Mucosa of rectum (tissue), 2 donors: ENCODE results near the gene LRRC1.
A peak's percentile ranks its signal among the peaks of the same experiment; 100 is the strongest.

Experiments used
- H3K27ac ChIP-seq, 2 donors: one replicate each; pipeline ENCODE4 v1.7.0; 2013; ENCODE audit warnings: inconsistent platforms in 2 of 2, low read depth in 2 of 2, low read length in 2 of 2
- H3K27me3 ChIP-seq, 2 donors: one replicate each; pipeline ENCODE4 v1.7.0; 2013; ENCODE audit warnings: low read length in 2 of 2; ENCODE audit not compliant: control insufficient read depth in 2 of 2, insufficient read depth in 2 of 2
- H3K36me3 ChIP-seq, 2 donors: one replicate each; pipeline ENCODE4 v1.7.0; 2013; ENCODE audit warnings: low read length in 2 of 2; ENCODE audit not compliant: control insufficient read depth in 2 of 2, insufficient read depth in 2 of 2
- H3K4me1 ChIP-seq, 2 donors: one replicate each; pipeline ENCODE4 v1.7.0; 2013; ENCODE audit warnings: low read length in 2 of 2, mild to moderate bottlenecking in 1 of 2; ENCODE audit not compliant: control insufficient read depth in 2 of 2, insufficient read depth in 2 of 2
- H3K4me3 ChIP-seq, 2 donors: one replicate each; pipeline ENCODE4 v1.7.0; 2013; ENCODE audit warnings: low read length in 2 of 2
- H3K9ac ChIP-seq, 2 donors: one replicate each; pipeline ENCODE4 v1.7.0; 2013; ENCODE audit warnings: low read length in 2 of 2, low read depth in 1 of 2, mild to moderate bottlenecking in 1 of 2
- H3K9me3 ChIP-seq, 2 donors: one replicate each; pipeline ENCODE4 v1.7.0; 2013; ENCODE audit warnings: low read length in 2 of 2; ENCODE audit not compliant: control insufficient read depth in 2 of 2
- donor health status: healthy.
- donor health status: Normal muscosa, but diverticular disease.

Gene LRRC1

GRCh38 chr6:53827531-53827930 is 32.7 kb downstream of the LRRC1 start:
- Histone ChIP-seq H3K27ac (peak overlapping the region; percentile 35 to 71), H3K4me1 (peaks cover 37 to 68% of the 10 kb centered on the region in 2 donors), H3K9ac (no peak overlapping the region), H3K4me3 (no peak overlapping the region), H3K9me3 (no peaks in the 10 kb centered on the region), H3K27me3 (no peaks in the 10 kb centered on the region), H3K36me3 (no peaks in the 10 kb centered on the region)

GRCh38 chr6:53828215-53828614 is 33.4 kb downstream of the LRRC1 start:
- H3K27me3 ChIP-seq: no peaks in the 10 kb centered on the region
- H3K4me3 ChIP-seq: no peak overlapping the region
- H3K27ac ChIP-seq: peak overlapping the region in 1 of 2 donors; percentile 71
- no peaks in the 10 kb centered on the region for H3K36me3 ChIP-seq
- H3K9ac ChIP-seq: no peak overlapping the region
- no peaks in the 10 kb centered on the region for H3K9me3 ChIP-seq
- H3K4me1 ChIP-seq: peaks cover 38 to 68% of the 10 kb centered on the region in 2 donors

GRCh38 chr6:53828966-53829697 is 34.3 kb downstream of the LRRC1 start:
- Histone ChIP-seq H3K27ac (peak overlapping the region; percentile 70 to 71), H3K4me3 (peak overlapping the region in 1 of 2 donors; percentile 24), H3K4me1 (peaks cover 38 to 68% of the 10 kb centered on the region in 2 donors)

GRCh38 chr6:53829698-53830221 is 35.0 kb downstream of the LRRC1 start:
- Histone ChIP-seq H3K36me3 (no peaks in the 10 kb centered on the region), H3K27me3 (no peaks in the 10 kb centered on the region), H3K27ac (peak overlapping the region; percentile 70 to 71), H3K9ac (no peak overlapping the region), H3K4me3 (peak overlapping the region in 1 of 2 donors; percentile 24), H3K4me1 (peaks cover 38 to 64% of the 10 kb centered on the region in 2 donors), H3K9me3 (no peaks in the 10 kb centered on the region)

More at GRCh38 chr6:53828966-53829697, 34.3 kb downstream of the LRRC1 start:
- H3K9ac ChIP-seq: no peak overlapping the region
- H3K9me3 ChIP-seq: no peaks in the 10 kb centered on the region
- H3K36me3 ChIP-seq: no peaks in the 10 kb centered on the region
- no peaks in the 10 kb centered on the region for H3K27me3 ChIP-seq

- Histone ChIP-seq H3K9me3 (no peaks in the 10 kb centered on the region), H3K9ac (no peak overlapping the region), H3K4me3 (no peak overlapping the region), H3K27ac (peak overlapping the region; percentile 24 to 70), H3K27me3 (no peaks in the 10 kb centered on the region), H3K36me3 (no peaks in the 10 kb centered on the region), H3K4me1 (peaks cover 33 to 58% of the 10 kb centered on the region in 2 donors)
These were observed 35.6 kb downstream of the LRRC1 start for GRCh38 chr6:53830366-53830765.

- Histone ChIP-seq H3K36me3 (no peaks in the 10 kb centered on the region), H3K4me3 (no peak overlapping the region), H3K27me3 (no peaks in the 10 kb centered on the region), H3K4me1 (peaks cover 26 to 49% of the 10 kb centered on the region in 2 donors), H3K9ac (no peak overlapping the region), H3K27ac (no peak overlapping the region), H3K9me3 (no peaks in the 10 kb centered on the region)
These were observed 36.5 kb downstream of the LRRC1 start for GRCh38 chr6:53831081-53831869.

GRCh38 chr6:53831936-53832660 is 37.3 kb downstream of the LRRC1 start:
- H3K27ac ChIP-seq: no peak overlapping the region
- H3K27me3 ChIP-seq: no peaks in the 10 kb centered on the region
- H3K4me3 ChIP-seq: no peak overlapping the region
- H3K36me3 ChIP-seq: no peaks in the 10 kb centered on the region
- no peaks in the 10 kb centered on the region for H3K9me3 ChIP-seq
- peaks cover 22 to 41% of the 10 kb centered on the region in 2 donors for H3K4me1 ChIP-seq
- no peak overlapping the region for H3K9ac ChIP-seq

GRCh38 chr6:53833155-53833554 is 38.4 kb downstream of the LRRC1 start:
- no peaks in the 10 kb centered on the region for H3K36me3 ChIP-seq
- no peaks in the 10 kb centered on the region for H3K9me3 ChIP-seq
- no peak overlapping the region for H3K9ac ChIP-seq
- H3K27me3 ChIP-seq: no peaks in the 10 kb centered on the region
- H3K27ac ChIP-seq: no peak overlapping the region
- peaks cover 14 to 31% of the 10 kb centered on the region in 2 donors for H3K4me1 ChIP-seq
- H3K4me3 ChIP-seq: no peak overlapping the region

- H3K4me1 ChIP-seq: peaks cover 11 to 22% of the 10 kb centered on the region in 2 donors
- H3K9ac ChIP-seq: no peak overlapping the region
- no peak overlapping the region for H3K4me3 ChIP-seq
- H3K36me3 ChIP-seq: no peaks in the 10 kb centered on the region
- H3K9me3 ChIP-seq: no peaks in the 10 kb centered on the region
- no peak overlapping the region for H3K27ac ChIP-seq
- H3K27me3 ChIP-seq: no peaks in the 10 kb centered on the region
These were observed 39.3 kb downstream of the LRRC1 start for GRCh38 chr6:53834132-53834531.
